SK-N-SH (cell line): ENCODE data around the gene EFEMP2. TPM values are rescaled to one million over a fixed set of nuclear protein-coding genes. Genes with fewer than 3 reads are reported as not detected.

ENCODE experiments used
- CTCF ChIA-PET: fragments of 300-600, 350-600 bp; formaldehyde crosslinking; extraction: SDS; loops from one replicate; lab custom pipeline; 2021; lab: Yijun Ruan, JAX
- POLR2A ChIA-PET: fragments of 350-600 bp; sonication (Branson Sonifier 250); formaldehyde crosslinking; extraction: SDS; loops from one replicate; lab custom pipeline; 2020; ENCODE audit warnings: antibody characterized with exemption, inconsistent platforms; lab: Yijun Ruan, JAX
- DNase-seq: peaks from one replicate; pipeline ENCODE4 v3.0.0; 2012
- H2AFZ ChIP-seq: fragments of 200-600 bp; sonication (generic); 2 replicates; pipeline ENCODE4 v1.8.1; 2016; ENCODE audit warnings: antibody characterized with exemption, mild to moderate bottlenecking, low read depth
- H3F3A ChIP-seq: fragments of 200-600 bp; sonication (generic); replicated peaks from 2 replicates; pipeline ENCODE3; 2016; ENCODE audit warnings: antibody characterized with exemption, mild to moderate bottlenecking; ENCODE audit not compliant: insufficient read depth
- H3K27ac ChIP-seq, 2 experiments: fragments of 200-500 bp in 1 of 2; fragments of 200-600 bp in 1 of 2; sonication (Bioruptor generic) in 1 of 2; sonication (generic), shearing (Covaris generic) in 1 of 2; 2 replicates each; pipeline versions ENCODE4 v1.5.1 to v1.6.1; 2014 to 2016; ENCODE audit warnings: low read depth in 2 of 2, inconsistent platforms in 1 of 2, low read length in 1 of 2, mild to moderate bottlenecking in 1 of 2, mixed read lengths in 1 of 2
- H3K27me3 ChIP-seq: fragments of 200-600 bp; sonication (generic), shearing (Covaris generic); 2 replicates; pipeline ENCODE4 v1.6.1; 2016; ENCODE audit warnings: mixed run types; ENCODE audit not compliant: insufficient read depth
- H3K36me3 ChIP-seq, 2 experiments: fragments of 200-500 bp in 1 of 2; fragments of 200-600 bp in 1 of 2; sonication (Bioruptor generic) in 1 of 2; sonication (generic) in 1 of 2; replicated peaks in 1 of 2; 2 replicates each; pipeline versions ENCODE3 to v1.5.1; 2014 to 2016; ENCODE audit warnings: low read length in 1 of 2, mild to moderate bottlenecking in 1 of 2; ENCODE audit not compliant: insufficient read depth in 2 of 2, control insufficient read depth in 1 of 2
- H3K4me1 ChIP-seq, 2 experiments: fragments of 200-500 bp in 1 of 2; fragments of 200-600 bp in 1 of 2; sonication (Bioruptor generic) in 1 of 2; sonication (generic), shearing (Covaris generic) in 1 of 2; 2 replicates each; pipeline versions ENCODE4 v1.5.1 to v1.6.1; 2014 to 2016; ENCODE audit warnings: low read depth in 1 of 2, low read length in 1 of 2, mixed run types in 1 of 2; ENCODE audit not compliant: insufficient read depth in 2 of 2, control insufficient read depth in 1 of 2
- H3K4me2 ChIP-seq: fragments of 200-600 bp; sonication (generic), shearing (Covaris generic); 2 replicates; pipeline ENCODE4 v1.6.1; 2017; ENCODE audit warnings: mixed run types
- H3K4me3 ChIP-seq, 2 experiments: fragments of 200-500 bp in 1 of 2; fragments of 200-600 bp in 1 of 2; sonication (Bioruptor generic) in 1 of 2; sonication (generic), shearing (Covaris generic) in 1 of 2; 2 replicates each; pipeline versions ENCODE4 v1.5.1 to v1.8.1; 2014 to 2016; ENCODE audit warnings: low read depth in 2 of 2, inconsistent platforms in 1 of 2, low read length in 1 of 2, mild to moderate bottlenecking in 1 of 2, mixed read lengths in 1 of 2, moderate library complexity in 1 of 2
- H3K79me2 ChIP-seq: fragments of 200-600 bp; sonication (generic); 2 replicates; pipeline ENCODE4 v1.8.1; 2017; ENCODE audit warnings: mild to moderate bottlenecking; ENCODE audit not compliant: insufficient read depth
- H3K9ac ChIP-seq: fragments of 200-600 bp; sonication (generic); 2 replicates; pipeline ENCODE4 v1.6.1; 2017; ENCODE audit warnings: mixed run types
- H3K9me2 ChIP-seq: fragments of 200-600 bp; sonication (generic); 2 replicates; pipeline ENCODE4 v1.6.1; 2017; ENCODE audit warnings: mixed run types
- H3K9me3 ChIP-seq: fragments of 200-600 bp; sonication (generic); 2 replicates; pipeline ENCODE4 v1.6.1; 2017; ENCODE audit warnings: mixed run types, mild to moderate bottlenecking, moderate library complexity
- H4K20me1 ChIP-seq: fragments of 200-600 bp; sonication (generic); 2 replicates; pipeline ENCODE4 v1.6.1; 2017; ENCODE audit warnings: mild to moderate bottlenecking, mixed run types; ENCODE audit not compliant: insufficient read depth
- CHD2 ChIP-seq: fragments of 150-350 bp; IDR thresholded peaks from 2 replicates; pipeline ENCODE4 v1.6.1; 2018; ENCODE audit warnings: low read length; ENCODE audit not compliant: partially characterized antibody
- FOXJ3 ChIP-seq: sonication (generic); formaldehyde crosslinking; IDR thresholded peaks from 2 replicates; pipeline ENCODE4 v1.5.1; 2020; ENCODE audit warnings: mild to moderate bottlenecking, missing genetic modification reagents
- GATA2 ChIP-seq: sonication (generic); formaldehyde crosslinking; IDR thresholded peaks from 2 replicates; pipeline ENCODE4 v1.5.0; 2020; ENCODE audit warnings: mild to moderate bottlenecking, missing genetic modification reagents
- NFIC ChIP-seq: IDR thresholded peaks from 2 replicates; pipeline ENCODE4 v1.4.0; 2012; ENCODE audit warnings: borderline replicate concordance
- RCOR1 ChIP-seq: fragments of 150-350 bp; IDR thresholded peaks from 2 replicates; pipeline ENCODE4 v1.6.1; 2017; ENCODE audit warnings: antibody characterized with exemption, low read length
- RFX5 ChIP-seq: IDR thresholded peaks from 2 replicates; pipeline ENCODE4 v1.6.1; 2012; ENCODE audit warnings: mild to moderate bottlenecking, improper control_type of control experiment, low read length
- TAF1 ChIP-seq: IDR thresholded peaks from 2 replicates; pipeline ENCODE4 v1.6.1; 2012; ENCODE audit warnings: low read depth, mild to moderate bottlenecking, low read length, moderate library complexity, borderline replicate concordance
- TEAD4 ChIP-seq: IDR thresholded peaks from 2 replicates; pipeline ENCODE4 v1.4.0; 2012; ENCODE audit warnings: mild to moderate bottlenecking, borderline replicate concordance; ENCODE audit not compliant: insufficient read depth
- YY1 ChIP-seq: IDR thresholded peaks from 2 replicates; pipeline ENCODE4 v1.4.0; 2012; ENCODE audit warnings: low read depth, mild to moderate bottlenecking
- WGBS: methylation state at CpG from one replicate; pipeline ENCODE4 v1.1.6; 2017; ENCODE audit warnings: low lambda C conversion rate; 5-methylcytosine and 5-hydroxymethylcytosine counted together
- polyA plus RNA-seq, 3 experiments: library from polyadenylated mRNA; depleted of rRNA; stranded (reverse); fragments of >200 nt; gene quantifications; 2 replicates each; pipeline ENCODE4 v1.2.3, GENCODE V29; 2012
- TF ChIP-seq, protein P1 (sequence below): IDR thresholded peaks from 2 replicates; pipeline ENCODE4 v1.4.0; 2012; ENCODE audit warnings: low read depth
- TF ChIP-seq, protein P2 (sequence below): fragments of 200-600 bp; sonication (generic); IDR thresholded peaks from 2 replicates; pipeline ENCODE4 v1.6.1; 2017; ENCODE audit warnings: antibody characterized with exemption, mild to moderate bottlenecking, moderate library complexity
- TF ChIP-seq, protein P3 (sequence below): IDR thresholded peaks from 2 replicates; pipeline ENCODE4 v1.4.0; 2012; ENCODE audit warnings: low read depth, borderline replicate concordance

EFEMP2 gene
- polyA plus RNA-seq, 1 of the 3 experiments (the other 2 are of a cell fraction): 203 TPM

DNA sequence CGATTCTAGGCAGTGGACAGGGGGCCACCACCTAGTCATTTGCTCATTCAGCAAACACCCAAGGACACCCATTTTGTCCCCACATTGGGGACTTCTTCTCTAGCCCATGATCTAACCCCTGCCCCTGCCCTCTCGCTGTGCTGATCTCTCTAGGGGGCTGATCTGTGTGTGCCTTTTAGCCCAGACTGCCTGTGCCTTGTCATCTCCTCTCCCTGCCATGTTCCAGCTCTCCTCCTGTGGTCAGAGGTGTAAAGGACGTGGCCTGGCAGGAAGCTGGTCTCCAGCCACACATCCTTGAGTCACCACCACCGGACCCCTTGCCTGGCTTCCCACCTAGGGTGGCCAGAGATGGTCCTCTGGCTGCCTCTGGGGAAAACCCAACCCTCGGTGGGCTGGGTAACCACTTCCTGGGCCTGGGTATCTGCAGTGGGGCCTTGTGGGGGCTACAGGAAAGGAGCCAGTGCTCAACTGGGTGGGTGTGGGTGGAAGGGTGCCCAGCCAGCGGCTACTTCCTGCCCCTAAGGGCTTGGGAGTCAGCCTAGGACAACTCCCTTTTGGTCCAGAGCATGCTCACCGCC lies 8.3 kb upstream of the EFEMP2 start:
- Histone ChIP-seq H3K4me3 (no peak overlapping the region), H2AFZ (no peak overlapping the region), H4K20me1 (no peaks in the 10 kb centered on the region), H3F3A (peaks cover 7% of the 10 kb centered on the region), H3K36me3 (peaks cover 18 to 35% of the 10 kb centered on the region in 2 experiments), H3K9ac (no peak overlapping the region), H3K4me2 (no peak overlapping the region), H3K4me1 (peaks cover 0 to 8% of the 10 kb centered on the region in 2 experiments; a peak in 1 of 4 replicates), H3K9me3 (no peaks in the 10 kb centered on the region), H3K27me3 (no peaks in the 10 kb centered on the region), H3K79me2 (peaks cover 18% of the 10 kb centered on the region; the same call in 1 of the 2 replicates), H3K9me2 (no peaks in the 10 kb centered on the region), H3K27ac (no peak overlapping the region)
- WGBS: 100% methylated on average over 2 of the region's 7 CpGs
- DNase-seq: no peak
- POLR2A ChIA-PET: interaction anchor here (1.3 kb wide), 1 partner anchor 9 kb away, joined by 3 read pairs; no protein-coding TSS in a partner anchor
- TF ChIP-seq GATA2 (CRISPR knock-in tag) (no peak), TEAD4 (no peak), YY1 (no peak), TAF1 (no peak), RFX5 (no peak), CHD2 (no peak), FOXJ3 (CRISPR knock-in tag) (no peak), NFIC (no peak), RCOR1 (no peak)
- TF ChIP-seq, protein P1, sequence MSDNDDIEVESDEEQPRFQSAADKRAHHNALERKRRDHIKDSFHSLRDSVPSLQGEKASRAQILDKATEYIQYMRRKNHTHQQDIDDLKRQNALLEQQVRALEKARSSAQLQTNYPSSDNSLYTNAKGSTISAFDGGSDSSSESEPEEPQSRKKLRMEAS: no peak
- TF ChIP-seq, protein P2, sequence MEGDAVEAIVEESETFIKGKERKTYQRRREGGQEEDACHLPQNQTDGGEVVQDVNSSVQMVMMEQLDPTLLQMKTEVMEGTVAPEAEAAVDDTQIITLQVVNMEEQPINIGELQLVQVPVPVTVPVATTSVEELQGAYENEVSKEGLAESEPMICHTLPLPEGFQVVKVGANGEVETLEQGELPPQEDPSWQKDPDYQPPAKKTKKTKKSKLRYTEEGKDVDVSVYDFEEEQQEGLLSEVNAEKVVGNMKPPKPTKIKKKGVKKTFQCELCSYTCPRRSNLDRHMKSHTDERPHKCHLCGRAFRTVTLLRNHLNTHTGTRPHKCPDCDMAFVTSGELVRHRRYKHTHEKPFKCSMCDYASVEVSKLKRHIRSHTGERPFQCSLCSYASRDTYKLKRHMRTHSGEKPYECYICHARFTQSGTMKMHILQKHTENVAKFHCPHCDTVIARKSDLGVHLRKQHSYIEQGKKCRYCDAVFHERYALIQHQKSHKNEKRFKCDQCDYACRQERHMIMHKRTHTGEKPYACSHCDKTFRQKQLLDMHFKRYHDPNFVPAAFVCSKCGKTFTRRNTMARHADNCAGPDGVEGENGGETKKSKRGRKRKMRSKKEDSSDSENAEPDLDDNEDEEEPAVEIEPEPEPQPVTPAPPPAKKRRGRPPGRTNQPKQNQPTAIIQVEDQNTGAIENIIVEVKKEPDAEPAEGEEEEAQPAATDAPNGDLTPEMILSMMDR: no peak
- TF ChIP-seq, protein P3, sequence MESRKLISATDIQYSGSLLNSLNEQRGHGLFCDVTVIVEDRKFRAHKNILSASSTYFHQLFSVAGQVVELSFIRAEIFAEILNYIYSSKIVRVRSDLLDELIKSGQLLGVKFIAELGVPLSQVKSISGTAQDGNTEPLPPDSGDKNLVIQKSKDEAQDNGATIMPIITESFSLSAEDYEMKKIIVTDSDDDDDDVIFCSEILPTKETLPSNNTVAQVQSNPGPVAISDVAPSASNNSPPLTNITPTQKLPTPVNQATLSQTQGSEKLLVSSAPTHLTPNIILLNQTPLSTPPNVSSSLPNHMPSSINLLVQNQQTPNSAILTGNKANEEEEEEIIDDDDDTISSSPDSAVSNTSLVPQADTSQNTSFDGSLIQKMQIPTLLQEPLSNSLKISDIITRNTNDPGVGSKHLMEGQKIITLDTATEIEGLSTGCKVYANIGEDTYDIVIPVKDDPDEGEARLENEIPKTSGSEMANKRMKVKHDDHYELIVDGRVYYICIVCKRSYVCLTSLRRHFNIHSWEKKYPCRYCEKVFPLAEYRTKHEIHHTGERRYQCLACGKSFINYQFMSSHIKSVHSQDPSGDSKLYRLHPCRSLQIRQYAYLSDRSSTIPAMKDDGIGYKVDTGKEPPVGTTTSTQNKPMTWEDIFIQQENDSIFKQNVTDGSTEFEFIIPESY: no peak
- TF ChIP-seq, all 33 proteins: peak for 0
- CTCF ChIA-PET: interaction anchor here (1.5 to 15.2 kb wide), 3 partner anchors 9 to 107 kb away, joined by 4 to 374 read pairs (median 261); partner anchors contain the start of genes CCDC85B, CFL1, EFEMP2 and MUS81
